K562 (cell line): ENCODE measurements around the gene UNC5B. TPM values are rescaled to one million over a fixed set of nuclear protein-coding genes. Genes with fewer than 3 reads are reported as not detected.

Source experiments
- ATAC-seq: fragments of 200-7000 bp; cut with Tn5 transposase; 3 replicates; pipeline ENCODE4 v1.9.1; 2020; ENCODE audit warnings: moderate library complexity
- BruUV-seq: library from RNA; stranded (reverse); fragments of 400-500 nt; replicated peaks from 2 replicates; lab custom pipeline; 2021; lab: Mats Ljungman, UMichigan
- CTCF ChIA-PET: fragments of 300-600 bp; formaldehyde crosslinking; extraction: SDS; loops from one replicate; lab custom pipeline; 2021; ENCODE audit warnings: low intra/inter-chr PET ratio; lab: Yijun Ruan, JAX
- POLR2A ChIA-PET: fragments of 300-600, 350-650 bp; sonication (Branson Sonifier 250); formaldehyde crosslinking; extraction: SDS; loops from one replicate; lab custom pipeline; 2021; ENCODE audit warnings: antibody characterized with exemption, inconsistent platforms; lab: Yijun Ruan, JAX
- DNase-seq, 4 experiments: peaks; one replicate each; pipeline versions ENCODE4 v3.0.0 to v3.0.0-alpha.2; 2011 to 2018; ENCODE audit warnings: low spot score in 3 of 4, mixed read lengths in 3 of 4; ENCODE audit errors: extremely low read depth in 1 of 4
- FAIRE-seq: peaks from 2 replicates; lab custom pipeline; 2011; peaks lifted over from hg19 to GRCh38; lab: Jason Lieb, UNC
- H2AFZ ChIP-seq: 2 replicates; pipeline ENCODE4 v1.6.0; 2011; ENCODE audit warnings: low read depth, low read length, control low read depth, inconsistent platforms
- H3K27ac ChIP-seq: fragments of 200-600 bp; 3 replicates; pipeline ENCODE4 v1.8.0; 2011; ENCODE audit warnings: low read depth, mild to moderate bottlenecking, control low read depth, inconsistent platforms, low read length, moderate library complexity, mixed read lengths; ENCODE audit errors: extremely low read depth
- H3K27me3 ChIP-seq, 2 experiments: fragments of 300-600 bp in 1 of 2; 2 replicates in 1 of 2; 3 replicates in 1 of 2; pipeline versions ENCODE4 v1.6.0 to v1.8.0; 2011; ENCODE audit warnings: inconsistent platforms in 2 of 2, low read length in 2 of 2, mild to moderate bottlenecking in 1 of 2, mixed read lengths in 1 of 2, moderate library complexity in 1 of 2; ENCODE audit not compliant: control insufficient read depth in 2 of 2, insufficient read depth in 2 of 2
- H3K36me3 ChIP-seq: fragments of 300-600 bp; 3 replicates; pipeline ENCODE4 v1.8.0; 2011; ENCODE audit warnings: mild to moderate bottlenecking, low read length, inconsistent platforms; ENCODE audit not compliant: control insufficient read depth, insufficient read depth
- H3K4me1 ChIP-seq, 2 experiments: fragments of 200-600 bp in 1 of 2; replicated peaks in 1 of 2; 2 replicates in 1 of 2; 3 replicates in 1 of 2; pipeline versions ENCODE4 v1.5.1 to v1.8.0; 2011; ENCODE audit warnings: inconsistent platforms in 2 of 2, low read length in 2 of 2, mild to moderate bottlenecking in 1 of 2, mixed read lengths in 1 of 2, moderate library complexity in 1 of 2; ENCODE audit not compliant: control insufficient read depth in 2 of 2, insufficient read depth in 2 of 2
- H3K4me2 ChIP-seq: 2 replicates; pipeline ENCODE4 v1.6.1; 2011; ENCODE audit warnings: low read length, control low read depth, inconsistent platforms, mixed read lengths; ENCODE audit not compliant: insufficient read depth
- H3K4me3 ChIP-seq: fragments of 200-600 bp; sonication (generic), shearing (Covaris generic); 2 replicates; pipeline ENCODE4 v1.5.1; 2016; ENCODE audit warnings: control low read depth, inconsistent platforms
- H3K79me2 ChIP-seq: fragments of 200-600 bp; 3 replicates; pipeline ENCODE4 v1.8.0; 2011; ENCODE audit warnings: low read length, inconsistent platforms; ENCODE audit not compliant: control insufficient read depth, insufficient read depth
- H3K9ac ChIP-seq, 2 experiments: 2 replicates each; pipeline versions ENCODE4 v1.6.0 to v1.6.1; 2011; ENCODE audit warnings: low read depth in 2 of 2, low read length in 2 of 2, control low read depth in 1 of 2, inconsistent platforms in 1 of 2, mild to moderate bottlenecking in 1 of 2, mixed read lengths in 1 of 2; ENCODE audit not compliant: insufficient read depth in 1 of 2
- H3K9me1 ChIP-seq: one replicate; pipeline ENCODE4 v1.6.0; 2011; ENCODE audit warnings: inconsistent platforms, mild to moderate bottlenecking, low read length, moderate library complexity; ENCODE audit not compliant: control insufficient read depth, insufficient read depth
- H3K9me3 ChIP-seq: replicated peaks from 2 replicates; pipeline ENCODE4 v1.5.1; 2011; ENCODE audit warnings: low read depth, low read length, inconsistent platforms; ENCODE audit not compliant: control insufficient read depth, insufficient read depth
- H4K20me1 ChIP-seq: replicated peaks from 2 replicates; pipeline ENCODE4 v1.6.1; 2011; ENCODE audit warnings: low read length, inconsistent platforms, mixed read lengths; ENCODE audit not compliant: control insufficient read depth, insufficient read depth
- ATF3 ChIP-seq, 2 experiments: fragments of 450-650 bp in 1 of 2; sonication (generic) in 1 of 2; formaldehyde crosslinking in 1 of 2; IDR thresholded peaks in 1 of 2; conservative IDR thresholded peaks in 1 of 2; 2 replicates each; pipeline versions ENCODE4 v1.6.1 to v1.8.1; 2016 to 2023; ENCODE audit warnings: mild to moderate bottlenecking in 2 of 2, moderate library complexity in 2 of 2, inconsistent platforms in 1 of 2, missing genetic modification reagents in 1 of 2
- CXXC5 ChIP-seq: fragments of 250-450 bp; sonication (Bioruptor Pico); IDR thresholded peaks from 2 replicates; pipeline ENCODE4 v1.8.0; 2022; ENCODE audit warnings: inconsistent platforms, mild to moderate bottlenecking, moderate library complexity
- ESRRA ChIP-seq: fragments of 450-650 bp; IDR thresholded peaks from 2 replicates; pipeline ENCODE4 v1.6.1; 2014; ENCODE audit warnings: low read depth, mild to moderate bottlenecking, moderate library complexity, borderline replicate concordance
- HCFC1 ChIP-seq: IDR thresholded peaks from 2 replicates; pipeline ENCODE4 v1.6.1; 2012; ENCODE audit warnings: low read depth, low read length, improper control_type of control experiment
- IFI16 ChIP-seq: fragments of 250-450 bp; sonication (Bioruptor Pico); IDR thresholded peaks from 2 replicates; pipeline ENCODE4 v2.1.2; 2022; ENCODE audit warnings: mild to moderate bottlenecking, inconsistent platforms
- ILK ChIP-seq: fragments of 450-650 bp; IDR thresholded peaks from 2 replicates; pipeline ENCODE4 v1.6.1; 2016; ENCODE audit warnings: missing genetic modification characterization, low read depth, mild to moderate bottlenecking, missing compliant biosample characterization, moderate library complexity, borderline replicate concordance
- KLF10 ChIP-seq: fragments of 250-450 bp; sonication (Bioruptor Pico); IDR thresholded peaks from 2 replicates; pipeline ENCODE4 v1.6.1; 2021; ENCODE audit warnings: matching md5 sums
- POLR2H ChIP-seq: IDR thresholded peaks from 2 replicates; pipeline ENCODE4 v1.6.1; 2016; ENCODE audit warnings: missing genetic modification characterization, low read depth, mild to moderate bottlenecking, control low read depth, missing compliant biosample characterization, moderate library complexity
- RBM25 ChIP-seq: fragments of 200-400 bp; formaldehyde crosslinking; IDR thresholded peaks from 2 replicates; pipeline ENCODE4 v1.6.1; 2018; ENCODE audit warnings: low read length, low read depth, moderate library complexity; ENCODE audit not compliant: severe bottlenecking
- SPI1 ChIP-seq: IDR thresholded peaks from 2 replicates; pipeline ENCODE4 v1.6.1; 2011; ENCODE audit warnings: low read depth, low read length, control low read depth, borderline replicate concordance
- THRAP3 ChIP-seq: fragments of 450-650 bp; IDR thresholded peaks from 2 replicates; pipeline ENCODE4 v1.6.1; 2016; ENCODE audit warnings: mild to moderate bottlenecking, inconsistent platforms, borderline replicate concordance
- ZKSCAN1 ChIP-seq: fragments of 150-350 bp; IDR thresholded peaks from 2 replicates; pipeline ENCODE4 v1.6.1; 2016; ENCODE audit warnings: low read depth, low read length
- WGBS: fragments of 100-300 bp; shearing (Covaris generic); methylation state at CpG from one replicate; pipeline ENCODE4 v1.1.6; 2016; ENCODE audit warnings: low coverage, mixed read lengths; ENCODE audit not compliant: insufficient coverage; ENCODE audit errors: missing lambda C conversion rate; 5-methylcytosine and 5-hydroxymethylcytosine counted together
- in situ Hi-C: fragments of 300-500 bp; cut with MboI; formaldehyde crosslinking; loops from 4 replicates; pipeline ENCODE4 v1.15.0; 2018; ENCODE audit warnings: inconsistent platforms, mixed read lengths
- intact Hi-C: fragments of 100-400 bp; cut with micrococcal nuclease; formaldehyde crosslinking; loops from 2 replicates; pipeline ENCODE4 v1.14.2; 2022
- polyA plus RNA-seq, 8 experiments: library from polyadenylated mRNA; depleted of rRNA in 4 of 8; stranded (reverse) in 5 of 8; unstranded in 3 of 8; fragments of >200 nt; fragmentation: Nextera tagmentation in 2 of 8; fragmentation: Illumina TruSeq in 1 of 8; extraction: Ambion mirVana in 2 of 8; extraction: Trizol in 1 of 8; gene quantifications; 2 replicates each; pipeline versions ENCODE4 v1.2.1 to v1.2.3, GENCODE V29; 2011 to 2014; ENCODE audit warnings: inconsistent platforms in 1 of 8, missing spikeins in 1 of 8
- total RNA-seq, 7 experiments: library from RNA; depleted of rRNA in 6 of 7; stranded (reverse); fragments of >200 nt in 6 of 7; fragmentation: Illumina TruSeq in 2 of 7; extraction: Trizol in 2 of 7; gene quantifications; 2 replicates each; pipeline versions ENCODE4 v1.2.1 to v1.2.3, GENCODE V29; 2011 to 2021; ENCODE audit warnings: low replicate concordance in 1 of 7

UNC5B gene
- total and polyA plus RNA-seq, 9 of the 15 experiments (the other 6 are each of a cell fraction or from before 2014, with no cell fraction given) = 0.10 to 8.4 (median 2.1) TPM

- DNase-seq (no peak), ATAC-seq (no peak), FAIRE-seq (no peak)
- CTCF ChIA-PET = no interaction called here
- TF ChIP-seq POLR2H (tag) (no peak), THRAP3 (no peak), IFI16 (CRISPR knock-in tag) (no peak)
- in situ Hi-C loops = no loop called here
- Histone ChIP-seq H3K27ac (no peak overlapping the region), H3K9me3 (no peaks in the 10 kb centered on the region), H3K9me1 (no peaks in the 10 kb centered on the region), H3K4me2 (no peak overlapping the region), H3K4me3 (no peak overlapping the region), H4K20me1 (no peaks in the 10 kb centered on the region; the same call in 1 of the 2 replicates), H2AFZ (no peak overlapping the region), H3K9ac (0 out of 4 replicates have a peak overlapping the region, but pooled peaks of 1 of the 2 experiments have one; percentile 21), H3K79me2 (no peaks in the 10 kb centered on the region), H3K27me3 (peaks cover 0 to 8% of the 10 kb centered on the region in 2 experiments; a peak in 3 of 5 replicates), H3K36me3 (no peaks in the 10 kb centered on the region), H3K4me1 (peaks cover 0 to 8% of the 10 kb centered on the region in 2 experiments; a peak in 2 of 5 replicates)
- POLR2A ChIA-PET = interaction anchor here (0.6 to 2.7 kb wide), 5 partner anchors 8 to 17 kb away, joined by 3 to 11 read pairs (median 3); no protein-coding TSS in a partner anchor
- 29% methylated on average over 9 of the region's 9 CpGs for WGBS
- no TSS peak for BruUV-seq
- intact Hi-C loops = no loop called here
Observed at GRCh38 chr10:71276873-71277272, 64.5 kb downstream of the UNC5B start.

DNA sequence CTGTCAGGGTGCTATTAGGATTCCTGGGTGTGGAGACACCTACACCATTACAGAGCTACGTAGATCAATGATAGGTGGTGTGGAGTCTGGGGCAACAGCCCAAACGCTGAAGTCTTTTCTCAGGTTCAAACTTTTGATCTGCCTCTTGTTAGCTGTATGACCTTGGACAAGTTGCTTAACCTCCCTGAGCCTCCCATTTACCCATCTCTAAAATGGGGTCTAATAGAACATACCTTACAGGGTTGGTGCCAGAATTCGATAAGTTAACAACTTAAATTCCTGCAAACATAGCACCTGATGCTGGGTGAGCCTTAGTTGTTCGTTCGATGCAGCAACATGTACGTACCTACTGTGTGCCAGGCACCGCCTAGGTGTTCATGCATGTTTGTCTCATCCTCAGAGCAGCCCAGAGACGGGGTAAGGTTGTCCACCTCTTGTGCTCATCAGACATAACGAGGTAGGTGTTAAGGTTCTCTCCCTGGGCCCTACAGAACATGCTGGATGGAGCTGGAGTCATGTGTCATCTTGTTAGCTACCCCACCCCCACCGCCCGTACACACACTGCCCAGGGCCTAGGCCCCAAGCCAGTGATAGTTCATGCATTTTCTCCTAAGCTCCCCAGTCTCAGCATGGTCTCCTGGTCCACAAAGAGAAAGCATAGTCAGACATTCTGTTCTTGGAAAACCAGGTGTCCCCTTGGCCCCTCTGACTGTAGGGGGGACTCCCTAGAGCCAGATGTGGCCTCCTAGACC lies 65.7 kb downstream of the UNC5B start:
- H4K20me1 ChIP-seq = peaks cover 3% of the 10 kb centered on the region; the same call in 1 of the 2 replicates
- FAIRE-seq (no peak), DNase-seq (no peak), ATAC-seq (peak; percentile 15; the same call in 2 of the 3 replicates)
- no TSS peak for BruUV-seq
- no peaks in the 10 kb centered on the region for H3K79me2 ChIP-seq
- intact Hi-C loops = no loop called here
- H2AFZ ChIP-seq = no peak overlapping the region
- in situ Hi-C loops = no loop called here
- no peak overlapping the region for H3K4me3 ChIP-seq
- POLR2A ChIA-PET = interaction anchor here (1.3 to 2.7 kb wide), 4 partner anchors 8 to 15 kb away, joined by 3 to 11 read pairs (median 6); no protein-coding TSS in a partner anchor
- WGBS = 43% methylated on average over 11 of the region's 11 CpGs
- no peak overlapping the region for H3K4me2 ChIP-seq
- H3K9me1 ChIP-seq = no peaks in the 10 kb centered on the region
- no peaks in the 10 kb centered on the region for H3K9me3 ChIP-seq
- no peak overlapping the region; a peak in 1 of 4 replicates for H3K9ac ChIP-seq
- peaks cover 0 to 8% of the 10 kb centered on the region in 2 experiments; a peak in 2 of 5 replicates for H3K4me1 ChIP-seq
- H3K27ac ChIP-seq = no peak overlapping the region
- TF ChIP-seq ATF3 (IDR thresholded peaks at IDR 0.05) = no peak
- no peak for TF ChIP-seq ATF3 (CRISPR knock-in tag; conservative IDR thresholded peaks at IDR 0.05)
- TF ChIP-seq SPI1 = no peak
- no peak for TF ChIP-seq CXXC5
- TF ChIP-seq KLF10 = no peak
- no peak for TF ChIP-seq HCFC1
- peak; percentile 61 for TF ChIP-seq RBM25
- peak; percentile 93 for TF ChIP-seq ESRRA
- TF ChIP-seq ZKSCAN1 = peak; percentile 72; the same call in 1 of the 2 replicates
- no peak for TF ChIP-seq ILK (tag)
- peaks cover 0 to 14% of the 10 kb centered on the region in 2 experiments; a peak in 3 of 5 replicates for H3K27me3 ChIP-seq
- CTCF ChIA-PET = no interaction called here
- no peaks in the 10 kb centered on the region for H3K36me3 ChIP-seq
